Thyroid gland (tissue), 4 donors: ENCODE results near the gene BCL2L1.
A peak's percentile ranks its signal among the peaks of the same experiment; 100 is the strongest.

ENCODE experiments used
- CTCF ChIP-seq, 6 experiments: fragments of 200-600 bp in 3 of 6; fragments of 450-650 bp in 3 of 6; sonication (generic) in 3 of 6; IDR thresholded peaks; one replicate each; pipeline ENCODE4 v1.5.1; 2016 to 2019; ENCODE audit warnings: antibody characterized with exemption in 6 of 6, mild to moderate bottlenecking in 2 of 6, inconsistent platforms in 1 of 6, moderate library complexity in 1 of 6
- POLR2A ChIP-seq, 2 donors: fragments of 450-650 bp; IDR thresholded peaks; one replicate each; pipeline ENCODE4 v1.6.1; 2017; ENCODE audit warnings: antibody characterized with exemption in 2 of 2, mild to moderate bottlenecking in 2 of 2, moderate library complexity in 1 of 2

- TF ChIP-seq CTCF (IDR thresholded peaks at IDR 0.05) (no peak), POLR2A (IDR thresholded peaks at IDR 0.05) (peak in 1 of 2 donors; percentile 52)
Observed at GRCh38 chr20:31719644-31720485, 2.8 kb downstream of the BCL2L1 start.
